Gastroesophageal sphincter (tissue), 4 donors: ENCODE data around the gene CPT1B. TPM values are rescaled to one million over a fixed set of nuclear protein-coding genes. Genes with fewer than 3 reads are reported as not detected.

Experiments
- ATAC-seq: fragments of 150-250 bp; one replicate; pipeline ENCODE4 v1.9.1; 2016; ENCODE audit warnings: mild to moderate bottlenecking, moderate library complexity
- H3K27ac ChIP-seq, 4 donors: fragments of 200-600 bp; sonication (generic) in 3 of 4; 1 replicate in 3 of 4; 2 replicates in 1 of 4; pipeline ENCODE4 v1.5.1; 2016 to 2019
- H3K27me3 ChIP-seq: fragments of 200-600 bp; sonication (generic); one replicate; pipeline ENCODE4 v1.5.1; 2019
- H3K36me3 ChIP-seq, 2 donors: fragments of 200-600 bp; sonication (generic); one replicate each; pipeline ENCODE4 v1.5.1; 2019; ENCODE audit warnings: control low read depth in 1 of 2
- H3K4me1 ChIP-seq, 3 donors: fragments of 200-600 bp; sonication (generic); 1 replicate in 2 of 3; 2 replicates in 1 of 3; pipeline ENCODE4 v1.5.1; 2016 to 2019; ENCODE audit warnings: control low read depth in 2 of 3
- H3K4me3 ChIP-seq, 2 donors: fragments of 200-600 bp; sonication (generic); one replicate each; pipeline ENCODE4 v1.5.1; 2019; ENCODE audit warnings: mild to moderate bottlenecking in 1 of 2, moderate library complexity in 1 of 2
- H3K9me3 ChIP-seq, 3 donors: fragments of 200-600 bp; sonication (generic); one replicate each; pipeline ENCODE4 v1.5.1; 2017 to 2019; ENCODE audit warnings: control low read depth in 2 of 3
- EP300 ChIP-seq: sonication (generic); formaldehyde crosslinking; IDR thresholded peaks from one replicate; pipeline ENCODE4 v1.6.1; 2017; ENCODE audit warnings: antibody characterized with exemption, mild to moderate bottlenecking
- POLR2A ChIP-seq, 2 donors: fragments of 450-650 bp; IDR thresholded peaks; one replicate each; pipeline ENCODE4 v1.6.1; 2017; ENCODE audit warnings: antibody characterized with exemption in 2 of 2, mild to moderate bottlenecking in 2 of 2, moderate library complexity in 1 of 2
- POLR2AphosphoS5 ChIP-seq: sonication (generic); formaldehyde crosslinking; IDR thresholded peaks from one replicate; pipeline ENCODE4 v1.6.1; 2017; ENCODE audit warnings: antibody characterized with exemption
- WGBS, 2 donors: methylation state at CpG; one replicate each; pipeline ENCODE4 v1.1.5; 2018; ENCODE audit warnings: low coverage in 1 of 2; 5-methylcytosine and 5-hydroxymethylcytosine counted together
- total RNA-seq, 4 donors: library from RNA; depleted of rRNA; stranded (reverse); fragments of >200 nt; gene quantifications; one replicate each; pipeline ENCODE4 v1.1.0, GENCODE V29; 2016
- TF ChIP-seq, protein P1 (sequence below), 4 experiments: fragments of 200-600 bp in 2 of 4; fragments of 450-650 bp in 2 of 4; sonication (generic) in 1 of 4; IDR thresholded peaks; one replicate each; pipeline ENCODE4 v1.5.1; 2017 to 2019; ENCODE audit warnings: antibody characterized with exemption in 4 of 4, mild to moderate bottlenecking in 2 of 4, moderate library complexity in 2 of 4

Gene CPT1B
- total RNA-seq, 4 donors from 2014 or later: 3.1 to 13.4 (median 6.5) TPM

DNA sequence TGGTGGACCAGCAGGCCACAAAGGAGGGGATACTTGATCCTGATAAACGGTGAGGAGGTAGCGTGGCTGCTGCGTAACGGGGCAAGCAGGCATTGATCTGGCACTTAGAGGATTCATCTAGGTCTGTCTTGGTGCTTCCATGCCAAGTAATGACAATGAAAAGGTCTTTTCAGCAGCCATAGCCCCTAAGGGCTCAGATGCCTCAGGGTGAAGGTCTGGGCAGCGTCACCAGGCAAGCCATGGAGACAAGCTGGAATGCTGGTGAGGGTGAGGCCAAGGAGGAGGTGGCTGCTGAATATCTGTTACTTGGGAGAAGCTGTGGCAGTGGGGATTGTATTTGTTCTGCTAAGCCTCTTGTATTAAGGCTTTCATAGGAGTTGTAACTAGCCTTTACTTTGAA is 9.2 kb upstream of the CPT1B start:
- no peak for ATAC-seq
- Histone ChIP-seq H3K4me3 (no peak overlapping the region), H3K4me1 (peaks cover 0 to 9% (median 7%) of the 10 kb centered on the region in 3 donors), H3K9me3 (no peaks in the 10 kb centered on the region), H3K36me3 (no peaks in the 10 kb centered on the region), H3K27ac (no peak overlapping the region), H3K27me3 (no peaks in the 10 kb centered on the region)
- 78% methylated on average over 4 of the region's 5 CpGs; no CpG with 5 or more reads in 1 of the 2 donors for WGBS, 2 donors
- no peak for TF ChIP-seq POLR2AphosphoS5

DNA sequence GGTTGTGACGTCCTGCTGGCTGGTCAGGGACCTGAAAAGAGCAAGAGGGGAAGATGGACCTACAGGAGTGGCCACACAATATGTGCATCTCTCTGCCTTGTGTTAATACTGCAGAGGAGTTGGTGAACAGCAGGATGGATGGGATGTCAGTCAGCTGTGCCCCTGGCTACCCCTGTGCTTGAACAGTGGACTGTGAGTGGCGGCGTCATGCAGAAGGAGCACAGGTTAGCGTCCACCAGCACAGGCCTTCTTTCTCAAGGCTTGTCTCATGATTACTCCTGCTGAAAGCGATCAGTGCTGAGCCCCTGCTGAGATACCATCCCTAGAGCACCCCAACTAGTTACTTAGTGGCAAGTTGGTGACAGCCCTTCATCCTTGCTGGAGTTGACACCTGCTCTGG is 8.2 kb upstream of the CPT1B start:
- TF ChIP-seq POLR2AphosphoS5 (no peak), POLR2A (IDR thresholded peaks at IDR 0.05) (no peak), EP300 (no peak)
- TF ChIP-seq, protein P1, sequence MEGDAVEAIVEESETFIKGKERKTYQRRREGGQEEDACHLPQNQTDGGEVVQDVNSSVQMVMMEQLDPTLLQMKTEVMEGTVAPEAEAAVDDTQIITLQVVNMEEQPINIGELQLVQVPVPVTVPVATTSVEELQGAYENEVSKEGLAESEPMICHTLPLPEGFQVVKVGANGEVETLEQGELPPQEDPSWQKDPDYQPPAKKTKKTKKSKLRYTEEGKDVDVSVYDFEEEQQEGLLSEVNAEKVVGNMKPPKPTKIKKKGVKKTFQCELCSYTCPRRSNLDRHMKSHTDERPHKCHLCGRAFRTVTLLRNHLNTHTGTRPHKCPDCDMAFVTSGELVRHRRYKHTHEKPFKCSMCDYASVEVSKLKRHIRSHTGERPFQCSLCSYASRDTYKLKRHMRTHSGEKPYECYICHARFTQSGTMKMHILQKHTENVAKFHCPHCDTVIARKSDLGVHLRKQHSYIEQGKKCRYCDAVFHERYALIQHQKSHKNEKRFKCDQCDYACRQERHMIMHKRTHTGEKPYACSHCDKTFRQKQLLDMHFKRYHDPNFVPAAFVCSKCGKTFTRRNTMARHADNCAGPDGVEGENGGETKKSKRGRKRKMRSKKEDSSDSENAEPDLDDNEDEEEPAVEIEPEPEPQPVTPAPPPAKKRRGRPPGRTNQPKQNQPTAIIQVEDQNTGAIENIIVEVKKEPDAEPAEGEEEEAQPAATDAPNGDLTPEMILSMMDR (IDR thresholded peaks at IDR 0.05): no peak
- Histone ChIP-seq H3K4me3 (no peak overlapping the region), H3K4me1 (peaks cover 0 to 16% (median 12%) of the 10 kb centered on the region in 3 donors), H3K9me3 (no peaks in the 10 kb centered on the region), H3K27ac (no peak overlapping the region), H3K36me3 (no peaks in the 10 kb centered on the region), H3K27me3 (no peaks in the 10 kb centered on the region)
- no peak for ATAC-seq
- 57 to 70% methylated on average over 1 to 5 of the region's 5 CpGs for WGBS, 2 donors

DNA sequence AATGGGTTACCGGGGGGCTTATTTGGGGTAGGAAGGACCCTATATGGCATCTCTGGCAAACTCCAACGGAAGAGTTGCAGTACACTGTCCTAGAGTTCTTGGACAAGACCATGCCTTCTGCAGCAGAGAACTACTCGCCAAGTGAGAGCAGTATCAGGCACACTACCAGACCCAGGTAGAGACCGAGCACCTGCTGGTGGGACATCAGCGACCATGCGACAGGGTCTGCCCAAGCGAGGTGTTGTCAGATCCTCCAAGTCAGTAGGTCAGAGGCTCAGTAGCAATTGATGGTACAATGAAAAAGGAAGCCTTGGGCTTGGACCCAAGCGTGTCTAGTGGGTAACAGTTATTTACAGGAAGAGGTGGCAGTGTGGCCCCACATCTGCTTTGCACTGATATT is 7.6 kb upstream of the CPT1B start:
- Histone ChIP-seq H3K27me3 (no peaks in the 10 kb centered on the region), H3K36me3 (no peaks in the 10 kb centered on the region), H3K4me3 (no peak overlapping the region), H3K9me3 (no peaks in the 10 kb centered on the region), H3K4me1 (peaks cover 0 to 21% (median 14%) of the 10 kb centered on the region in 3 donors), H3K27ac (no peak overlapping the region)
- ATAC-seq: no peak
- WGBS, 2 donors: 64% methylated on average over 3 of the region's 8 CpGs; no CpG with 5 or more reads in 1 of the 2 donors
- TF ChIP-seq, protein P1 (IDR thresholded peaks at IDR 0.05): no peak
- TF ChIP-seq POLR2A (IDR thresholded peaks at IDR 0.05) (no peak), POLR2AphosphoS5 (no peak), EP300 (no peak)

DNA sequence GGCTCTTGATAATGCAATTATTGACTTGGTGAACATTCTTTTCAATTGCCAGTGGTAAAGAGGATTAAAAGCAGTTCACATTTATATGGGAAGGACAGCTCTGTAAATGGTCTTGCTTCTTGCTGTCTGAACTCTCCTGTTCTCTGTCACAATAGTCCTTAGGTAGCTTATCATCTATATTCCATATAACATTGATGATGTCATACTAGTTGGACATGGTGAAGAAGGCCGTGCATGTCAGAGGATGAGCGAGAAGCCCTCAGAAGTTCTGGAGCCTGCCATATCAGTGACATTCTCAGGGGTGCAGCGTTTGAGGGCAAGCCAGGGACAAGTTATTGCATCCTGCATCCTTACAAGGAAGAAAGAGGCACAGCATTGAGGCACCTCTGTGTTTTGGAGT is 7.0 kb upstream of the CPT1B start:
- TF ChIP-seq POLR2A (IDR thresholded peaks at IDR 0.05) (no peak), EP300 (no peak), POLR2AphosphoS5 (no peak)
- TF ChIP-seq, protein P1 (IDR thresholded peaks at IDR 0.05): no peak
- Histone ChIP-seq H3K27ac (no peak overlapping the region), H3K4me3 (no peak overlapping the region), H3K36me3 (peaks cover 0 to 2% of the 10 kb centered on the region in 2 donors), H3K27me3 (no peaks in the 10 kb centered on the region), H3K9me3 (no peaks in the 10 kb centered on the region), H3K4me1 (peaks cover 0 to 21% (median 14%) of the 10 kb centered on the region in 3 donors)
- no peak for ATAC-seq
- WGBS, 2 donors: 82 to 96% methylated on average over 2 to 3 of the region's 3 CpGs

DNA sequence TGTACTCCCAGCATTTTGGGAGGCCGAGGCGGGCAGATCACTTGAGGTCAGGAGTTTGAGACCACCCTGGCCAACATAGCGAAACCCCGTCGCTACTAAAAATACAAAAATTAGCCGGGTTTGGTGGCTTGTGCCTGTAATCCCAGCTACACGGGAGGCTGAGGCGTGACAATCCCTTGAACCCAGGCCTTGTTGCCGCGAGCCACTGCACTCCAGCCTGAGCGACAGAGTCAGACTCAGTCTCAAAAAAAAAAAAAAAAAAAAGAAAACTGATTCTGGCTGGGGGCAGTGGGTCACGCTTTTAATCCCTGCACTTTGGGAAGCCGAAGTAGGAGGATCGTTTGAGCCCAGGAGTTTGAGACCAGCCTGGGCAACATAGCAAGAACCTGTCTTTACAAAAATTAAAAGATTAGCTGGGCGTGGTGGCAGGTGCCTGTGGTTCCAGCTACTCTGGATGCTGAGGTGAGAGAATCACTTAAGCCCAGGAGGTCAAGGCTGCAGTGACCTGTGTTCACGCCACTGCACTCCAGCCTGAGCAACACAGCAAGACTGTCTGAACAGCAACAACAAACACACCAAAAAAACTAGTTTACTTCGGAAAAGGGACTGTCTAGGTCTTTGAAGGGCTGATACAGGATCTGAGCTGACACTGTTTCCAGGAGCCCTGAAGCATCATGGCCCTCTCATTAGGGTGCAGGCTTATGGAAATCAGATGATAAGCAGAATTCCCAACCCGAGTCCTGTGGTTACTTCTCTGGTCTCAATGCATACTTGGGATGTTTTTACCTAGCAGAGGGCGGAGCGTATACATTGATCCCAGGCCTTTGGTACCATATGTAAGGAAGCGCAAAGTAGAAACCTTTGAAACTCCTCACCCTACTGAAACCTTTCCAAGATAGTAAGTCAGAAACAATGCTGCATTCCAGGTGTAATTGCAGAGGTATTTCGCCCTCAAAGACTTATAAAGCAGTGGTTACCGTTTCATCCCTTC is 6.2 kb upstream of the CPT1B start:
- H3K9me3 ChIP-seq: no peaks in the 10 kb centered on the region
- WGBS, 2 donors: 87 to 94% methylated on average over 5 to 14 of the region's 23 CpGs
- ATAC-seq: no peak
- no peak overlapping the region for H3K4me3 ChIP-seq
- H3K36me3 ChIP-seq: peaks cover 0 to 8% of the 10 kb centered on the region in 2 donors
- no peaks in the 10 kb centered on the region for H3K27me3 ChIP-seq
- TF ChIP-seq, protein P1 (IDR thresholded peaks at IDR 0.05): no peak
- TF ChIP-seq EP300 (no peak), POLR2AphosphoS5 (no peak), POLR2A (IDR thresholded peaks at IDR 0.05) (no peak)
- no peak overlapping the region for H3K27ac ChIP-seq
- H3K4me1 ChIP-seq: peaks cover 0 to 25% (median 14%) of the 10 kb centered on the region in 3 donors
